OCI-LY1 (cell line): ENCODE measurements around the gene KCNMB2.

ENCODE experiments used
- CTCF ChIP-seq: fragments of 200-600 bp; sonication (generic), shearing (Covaris generic); IDR thresholded peaks from 2 replicates; pipeline ENCODE4 v1.5.1; 2017; ENCODE audit warnings: mild to moderate bottlenecking, antibody characterized with exemption, low read length, moderate library complexity, mixed read lengths
- EZH2 ChIP-seq: fragments of 200-600 bp; sonication (generic), shearing (Covaris generic); IDR thresholded peaks from 2 replicates; pipeline ENCODE4 v1.8.0; 2017; ENCODE audit warnings: borderline replicate concordance, mixed run types, mild to moderate bottlenecking, antibody characterized with exemption, low read length, moderate library complexity, mixed read lengths

DNA sequence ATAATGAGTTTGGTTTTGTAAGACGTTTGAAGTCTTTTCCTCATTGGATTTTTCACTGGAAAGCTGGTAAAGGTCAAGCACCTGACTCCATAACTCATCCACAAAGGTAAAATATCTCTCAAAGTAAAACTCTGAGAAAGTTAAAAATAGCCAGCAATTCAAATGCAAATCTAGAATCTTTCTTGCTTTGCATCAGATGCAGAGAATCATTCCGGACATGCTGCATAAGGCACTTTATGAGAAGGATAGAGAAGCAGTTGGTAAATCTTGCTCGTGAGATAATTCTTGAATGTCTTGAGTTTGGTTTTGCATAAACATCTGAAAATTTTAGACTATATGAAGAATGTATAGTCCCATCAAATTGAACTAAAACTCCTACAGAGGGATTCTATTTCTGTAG is 9.1 kb downstream of the KCNMB2 start:
- no peak for TF ChIP-seq CTCF
- TF ChIP-seq EZH2 = no peak
